GM12864 (cell line): ENCODE results near the gene HOOK1.
"Not testable (repeated sequence)": the region's sequence is repeated elsewhere in the genome, so short reads cannot be mapped to it uniquely, and the experiment has no call there.

ENCODE experiments used
- DNase-seq: peaks from one replicate; pipeline ENCODE4 v3.0.0-alpha.2; 2011; ENCODE audit warnings: low read depth
- H3K4me3 ChIP-seq: 2 replicates; pipeline ENCODE4 v1.5.1; 2011; ENCODE audit warnings: mild to moderate bottlenecking, low read depth, low read length, control low read depth
- CTCF ChIP-seq: IDR thresholded peaks from 2 replicates; pipeline ENCODE4 v1.5.1; 2011; ENCODE audit warnings: low read depth, mild to moderate bottlenecking, moderate library complexity, low read length, control low read depth, inconsistent platforms; ENCODE audit errors: missing control alignments

HOOK1 gene

GRCh38 chr1:59845091-59845490 lies 30.3 kb downstream of the HOOK1 start:
- no peak for TF ChIP-seq CTCF
- no peak for DNase-seq
- no peak overlapping the region for H3K4me3 ChIP-seq

GRCh38 chr1:59846209-59846894 lies 31.6 kb downstream of the HOOK1 start:
- no peak for TF ChIP-seq CTCF
- no peak for DNase-seq
- no peak overlapping the region for H3K4me3 ChIP-seq

GRCh38 chr1:59846895-59847282 lies 32.1 kb downstream of the HOOK1 start:
- no peak overlapping the region for H3K4me3 ChIP-seq
- TF ChIP-seq CTCF = no peak
- DNase-seq = no peak

GRCh38 chr1:59852117-59852516 lies 37.4 kb downstream of the HOOK1 start:
- TF ChIP-seq CTCF = no peak
- DNase-seq = no peak
- H3K4me3 ChIP-seq = no peak overlapping the region

- DNase-seq, H3K4me3 ChIP-seq: not testable (repeated sequence)
Observed at GRCh38 chr1:59855297-59855696, 40.5 kb downstream of the HOOK1 start.

GRCh38 chr1:59856725-59857338 lies 42.1 kb downstream of the HOOK1 start:
- H3K4me3 ChIP-seq = no peak overlapping the region
- no peak for DNase-seq
- no peak for TF ChIP-seq CTCF

GRCh38 chr1:59857679-59858354 lies 43.1 kb downstream of the HOOK1 start:
- TF ChIP-seq CTCF = no peak
- no peak overlapping the region for H3K4me3 ChIP-seq
- no peak for DNase-seq
